Frontal cortex (tissue), 1 donor: ENCODE measurements around the gene ARHGEF39. TPM values are rescaled to one million over a fixed set of nuclear protein-coding genes. Genes with fewer than 3 reads are reported as not detected.

Experiments used
- small RNA-seq: library from RNA; depleted of rRNA; stranded (forward); fragments of <200 nt; gene quantifications from one replicate; pipeline ENCODE3, GENCODE V24; 2014
- total RNA-seq: library from RNA; depleted of rRNA; stranded (reverse); fragments of >200 nt; gene quantifications from one replicate; pipeline ENCODE4 v1.2.3, GENCODE V29; 2014

Gene ARHGEF39
- total RNA-seq, 1 donor from 2014 or later, result 0.41 TPM

Small RNA genes within 50 kb of the gene (small RNA-seq; reads per million reads assigned to genes)
- gene RMRP (not detected), gene RN7SL22P (not detected)

Other genes starting within 250 kb of the ARHGEF39 start
- 50.5 TPM for gene RUSC2, start 175.1 kb downstream of the ARHGEF39 start, total RNA-seq
- 12.2 TPM for gene TESK1, start 59.9 kb downstream of the ARHGEF39 start, total RNA-seq
- gene CD72, start 46.8 kb downstream of the ARHGEF39 start, total RNA-seq, result 0.41 TPM
- gene SIT1, start 14.3 kb downstream of the ARHGEF39 start, total RNA-seq, result not detected
- 133,388 TPM for gene RMRP, start 7.2 kb downstream of the ARHGEF39 start, total RNA-seq
- 10.6 TPM for gene CCDC107, start 6.9 kb downstream of the ARHGEF39 start, total RNA-seq
- 0.82 TPM for gene CA9, start 8.7 kb upstream of the ARHGEF39 start, total RNA-seq
- gene TPM2, start 24.7 kb upstream of the ARHGEF39 start, total RNA-seq, result 11.0 TPM
- 16.3 TPM for gene TLN1, start 67.0 kb upstream of the ARHGEF39 start, total RNA-seq
- gene CREB3, start 67.5 kb upstream of the ARHGEF39 start, total RNA-seq, result 30.6 TPM
- 48.9 TPM for gene GBA2, start 84.0 kb upstream of the ARHGEF39 start, total RNA-seq
- gene RGP1, start 84.1 kb upstream of the ARHGEF39 start, total RNA-seq, result 10.2 TPM
- gene MSMP, start 89.1 kb upstream of the ARHGEF39 start, total RNA-seq, result 0.41 TPM
- 11.0 TPM for gene NPR2, start 126.4 kb upstream of the ARHGEF39 start, total RNA-seq
- 2.9 TPM for gene SPAG8, start 147.1 kb upstream of the ARHGEF39 start, total RNA-seq
- 9.0 TPM for gene HINT2, start 149.8 kb upstream of the ARHGEF39 start, total RNA-seq
- gene FAM221B, start 163.5 kb upstream of the ARHGEF39 start, total RNA-seq, result not detected
- gene TMEM8B, start 164.0 kb upstream of the ARHGEF39 start, total RNA-seq, result 4.1 TPM
- not detected for gene OR13J1, start 205.2 kb upstream of the ARHGEF39 start, total RNA-seq
- gene HRCT1, start 241.0 kb upstream of the ARHGEF39 start, total RNA-seq, result 0.82 TPM
- gene SPAAR, start 244.3 kb upstream of the ARHGEF39 start, total RNA-seq, result 0.41 TPM